HG03025 (cell line): Measurements from ENCODE around the gene TRRAP.
A peak's percentile ranks its signal among the peaks of the same experiment; 100 is the strongest.
"Not testable (repeated sequence)": the region's sequence is repeated elsewhere in the genome, so short reads cannot be mapped to it uniquely, and the experiment has no call there.

Experiments used
- ATAC-seq: cut with Tn5 transposase; IDR thresholded peaks from one replicate; pipeline ENCODE4 v1.9.1; 2021; ENCODE audit warnings: mild to moderate bottlenecking, moderate library complexity; ENCODE audit not compliant: unreplicated experiment, low FRiP score

TRRAP gene

DNA sequence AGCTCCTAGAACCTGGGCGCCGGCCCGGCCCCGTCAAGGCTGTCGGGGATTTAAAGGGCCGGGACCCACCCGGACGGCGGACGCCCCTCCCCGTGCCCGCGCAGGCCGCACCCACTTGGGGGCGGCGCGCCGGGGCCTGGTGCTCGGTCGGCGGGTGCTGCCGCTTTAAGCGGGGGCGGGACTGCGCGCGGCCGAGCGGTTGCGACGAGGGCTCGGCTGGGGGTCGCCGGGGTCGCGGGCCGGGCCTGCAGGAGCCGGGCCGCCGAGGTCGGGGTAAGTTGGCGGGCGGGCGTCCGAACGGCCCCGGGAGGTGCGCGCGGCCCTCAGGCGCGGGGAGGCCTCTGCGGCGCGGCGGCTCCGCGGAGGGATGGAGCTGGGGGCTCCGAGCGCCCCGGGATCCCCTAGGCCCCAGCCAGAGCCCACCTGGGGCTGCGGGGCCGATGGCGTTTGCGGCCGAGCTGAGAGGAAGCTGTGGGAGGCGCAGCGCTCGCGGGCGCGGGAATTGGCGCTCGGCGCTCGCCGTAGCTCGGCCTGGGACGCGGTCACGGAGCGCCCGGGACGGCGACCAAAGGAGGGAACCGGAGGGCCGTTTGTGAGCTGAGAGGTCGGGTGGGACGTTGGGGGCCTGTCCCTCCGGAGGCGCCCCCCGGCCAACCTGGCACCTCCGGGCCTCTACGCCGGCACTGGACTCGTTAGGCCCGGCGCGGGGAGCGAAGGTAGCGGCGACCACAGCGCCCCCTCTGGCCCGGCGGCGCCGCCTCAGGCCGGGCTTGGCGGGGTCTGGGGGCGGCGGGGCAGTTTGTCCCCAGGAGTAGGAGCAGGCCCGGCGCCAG lies at the start of gene TRRAP:
Gene TRRAP (plus strand): TSS at position 168 of the 833 bp plus-strand sequence. CDS start 2,619 bp downstream, outside the sequence.
- peak; percentile 54 for ATAC-seq

DNA sequence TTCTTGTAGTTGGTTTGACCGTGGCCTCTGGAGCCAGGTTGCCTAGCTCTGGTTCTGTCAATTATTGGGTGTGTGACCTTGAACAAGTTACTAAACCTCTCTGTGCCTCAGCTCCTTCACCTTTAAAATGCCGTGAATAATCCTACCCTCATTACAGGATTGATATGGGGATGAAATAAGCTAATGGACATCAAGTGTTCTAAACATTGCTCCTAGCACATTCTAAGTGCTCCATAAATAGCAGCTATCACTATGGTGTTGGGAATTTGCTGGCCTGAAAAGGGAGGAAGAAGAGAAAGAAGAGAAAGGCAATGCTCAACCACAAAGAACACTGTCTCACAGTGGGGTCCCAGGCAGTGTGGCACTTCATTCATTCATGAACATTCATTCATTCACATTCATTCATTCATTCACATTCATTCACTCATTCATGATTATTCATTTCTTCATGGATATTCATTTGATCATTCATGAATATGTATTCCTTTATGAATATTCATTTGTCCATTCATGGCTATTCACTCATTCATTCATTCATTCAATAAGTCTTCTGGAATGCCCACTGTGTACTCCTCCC lies 47.3 kb upstream of the TRRAP start:
- no peak for ATAC-seq

DNA sequence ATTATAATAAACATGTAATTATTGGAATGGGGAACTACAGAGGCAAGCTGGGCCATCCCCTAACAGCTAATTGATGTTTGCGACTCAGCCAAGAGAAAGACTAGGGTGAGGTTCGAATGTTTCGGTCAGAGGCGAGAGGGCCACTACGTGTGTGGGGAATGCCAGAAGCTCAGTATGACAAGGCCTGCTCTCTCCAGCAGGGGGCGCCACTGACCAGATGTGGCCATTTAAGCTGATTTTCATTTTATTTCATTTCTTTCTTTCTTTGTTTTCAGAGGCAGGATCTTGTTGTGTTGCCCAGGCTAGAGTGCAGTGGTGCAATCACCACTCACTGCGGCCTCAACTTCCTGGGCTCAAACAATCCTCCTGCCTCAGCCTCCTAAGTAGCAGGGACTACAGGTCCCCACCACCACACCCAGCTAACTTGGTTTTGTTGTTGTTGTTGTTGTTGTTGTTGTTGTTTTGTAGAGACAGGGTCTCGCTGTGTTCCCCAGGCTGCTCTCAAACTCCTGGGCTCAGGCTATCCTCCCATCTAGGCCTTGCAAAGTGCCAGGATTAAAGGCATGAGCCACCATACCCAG lies 46.6 kb upstream of the TRRAP start:
- ATAC-seq = no peak

DNA sequence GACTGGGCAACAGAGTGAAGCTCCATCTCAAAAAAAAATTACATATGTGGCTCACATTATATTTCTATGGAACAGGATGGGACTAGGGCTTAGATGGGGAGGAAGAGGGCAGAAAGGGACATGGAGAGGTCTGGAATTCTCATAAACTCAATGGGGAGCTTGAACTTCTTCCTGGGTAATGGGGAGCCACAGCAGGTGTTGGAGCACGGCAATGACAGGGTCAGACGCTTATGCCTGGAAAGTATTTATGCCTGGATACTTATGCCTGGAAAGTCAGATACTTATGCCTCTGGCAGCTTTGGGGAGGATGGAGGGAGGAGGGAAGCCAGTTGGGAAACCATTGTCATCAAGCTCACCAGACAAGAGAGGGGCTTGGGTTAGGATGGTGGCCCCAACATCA lies 45.3 kb upstream of the TRRAP start:
- no peak for ATAC-seq

DNA sequence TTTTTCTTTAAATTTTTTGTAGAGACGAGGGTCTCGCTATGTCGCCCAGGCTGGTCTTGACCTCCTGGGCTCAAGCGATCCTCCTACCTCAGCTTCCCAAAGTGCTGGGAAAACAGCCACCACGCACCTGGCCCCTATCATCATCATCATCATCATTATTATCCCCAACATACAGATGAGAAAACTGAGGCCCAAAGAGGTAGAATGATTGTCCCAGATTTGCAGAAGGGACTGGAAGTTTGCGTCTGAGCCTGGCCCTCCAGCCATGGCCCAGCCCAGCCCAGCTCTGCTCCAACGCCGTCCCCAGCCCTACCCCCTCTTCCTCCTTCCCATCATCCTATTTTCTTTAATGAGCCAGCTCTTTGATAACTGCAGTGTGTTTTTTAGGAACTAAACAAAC lies 43.4 kb upstream of the TRRAP start:
- ATAC-seq = no peak

DNA sequence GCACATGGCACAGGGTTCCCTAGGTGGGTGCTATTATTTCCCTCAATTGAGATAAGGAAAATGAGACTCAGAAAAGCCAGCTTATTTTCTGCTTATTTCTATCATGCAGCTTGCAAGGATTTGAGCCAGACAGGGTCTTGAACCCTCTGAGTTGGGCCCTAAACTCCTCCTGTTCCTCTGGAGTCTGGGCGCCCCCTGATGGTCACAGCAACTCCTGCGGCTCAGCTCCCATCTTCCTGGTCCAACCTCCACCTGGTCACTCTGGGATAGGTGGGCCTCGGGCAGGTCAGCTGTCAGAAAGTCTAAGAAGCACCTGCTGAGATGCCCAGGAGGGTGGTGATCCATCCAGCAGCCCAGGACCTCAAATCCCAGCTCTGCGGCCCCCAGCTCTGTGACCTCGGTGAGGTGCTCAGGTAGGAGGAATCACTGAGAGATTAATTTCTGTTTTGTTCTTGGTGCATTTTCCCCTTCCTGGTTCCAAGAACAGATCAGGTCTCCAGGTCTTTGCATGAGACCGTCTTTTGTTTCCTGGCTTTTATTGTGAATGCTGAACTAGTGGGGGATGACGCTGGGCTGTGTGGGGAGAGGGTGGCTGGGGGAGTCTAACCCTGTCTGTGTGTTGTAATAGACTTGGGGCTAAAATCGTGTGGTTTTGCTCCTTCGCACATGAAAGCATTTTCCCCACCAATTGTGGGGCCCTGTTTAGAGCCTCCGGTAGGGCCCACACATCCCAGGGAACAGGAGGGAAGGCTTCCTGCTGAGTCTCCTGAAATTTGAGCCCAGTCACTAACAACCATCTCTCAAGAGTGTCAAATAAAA lies 41.3 kb upstream of the TRRAP start:
- ATAC-seq = no peak

DNA sequence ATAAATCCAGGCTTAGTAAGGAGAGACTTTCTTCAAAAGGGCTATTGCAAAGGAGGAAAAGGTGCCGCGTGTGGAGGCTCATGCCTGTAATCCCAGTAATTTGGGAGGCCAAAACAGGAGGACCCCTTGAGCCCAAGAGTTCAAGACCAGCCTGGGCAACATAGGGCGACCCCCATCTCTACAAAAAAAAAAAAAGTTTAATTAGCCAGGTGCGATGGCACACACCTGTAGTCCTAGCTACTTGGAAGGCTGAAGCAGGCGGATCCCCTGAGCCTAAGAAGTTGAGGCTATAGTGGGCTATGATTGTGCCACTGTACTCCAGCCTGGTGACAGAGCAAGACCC lies 40.7 kb upstream of the TRRAP start:
- no peak for ATAC-seq

DNA sequence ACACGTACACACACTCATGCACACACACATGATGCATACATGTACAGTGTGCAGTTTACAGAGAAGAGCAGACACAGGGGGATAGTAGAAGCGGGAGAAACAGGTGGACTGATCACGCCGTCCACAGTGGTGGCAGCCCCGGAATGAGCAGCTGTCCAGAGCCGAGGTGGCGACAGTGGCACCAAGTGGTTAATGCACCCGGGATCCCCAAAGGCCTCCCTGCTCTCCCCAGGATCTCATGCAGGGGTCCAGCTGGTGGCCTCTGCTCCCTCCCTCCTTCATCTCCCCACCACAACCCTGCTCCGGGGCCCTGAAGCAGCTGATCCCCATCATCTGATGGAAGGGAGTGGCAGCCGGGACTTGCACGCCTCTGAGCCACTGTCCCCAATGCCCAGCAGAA lies 38.2 kb upstream of the TRRAP start:
- no peak for ATAC-seq

DNA sequence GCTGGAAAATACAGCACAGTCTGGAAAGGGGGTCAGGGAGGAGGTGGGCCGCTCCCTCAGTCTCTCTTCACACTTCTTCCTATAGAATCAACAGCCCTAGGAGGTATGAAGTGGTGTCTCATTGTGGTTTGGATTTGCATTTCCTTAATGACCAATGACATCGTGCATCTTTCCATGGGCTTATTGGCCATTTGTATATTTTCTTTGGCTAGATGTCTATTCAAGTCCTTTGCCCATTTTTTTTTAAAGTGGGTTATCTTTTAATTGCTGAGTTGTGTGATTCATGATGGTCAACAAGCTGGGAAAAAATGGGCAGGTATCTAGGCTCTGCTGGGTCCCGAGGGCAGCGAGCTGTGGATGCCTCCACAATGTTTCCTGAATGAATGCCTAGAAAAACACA lies 37.6 kb upstream of the TRRAP start:
- ATAC-seq = no peak

DNA sequence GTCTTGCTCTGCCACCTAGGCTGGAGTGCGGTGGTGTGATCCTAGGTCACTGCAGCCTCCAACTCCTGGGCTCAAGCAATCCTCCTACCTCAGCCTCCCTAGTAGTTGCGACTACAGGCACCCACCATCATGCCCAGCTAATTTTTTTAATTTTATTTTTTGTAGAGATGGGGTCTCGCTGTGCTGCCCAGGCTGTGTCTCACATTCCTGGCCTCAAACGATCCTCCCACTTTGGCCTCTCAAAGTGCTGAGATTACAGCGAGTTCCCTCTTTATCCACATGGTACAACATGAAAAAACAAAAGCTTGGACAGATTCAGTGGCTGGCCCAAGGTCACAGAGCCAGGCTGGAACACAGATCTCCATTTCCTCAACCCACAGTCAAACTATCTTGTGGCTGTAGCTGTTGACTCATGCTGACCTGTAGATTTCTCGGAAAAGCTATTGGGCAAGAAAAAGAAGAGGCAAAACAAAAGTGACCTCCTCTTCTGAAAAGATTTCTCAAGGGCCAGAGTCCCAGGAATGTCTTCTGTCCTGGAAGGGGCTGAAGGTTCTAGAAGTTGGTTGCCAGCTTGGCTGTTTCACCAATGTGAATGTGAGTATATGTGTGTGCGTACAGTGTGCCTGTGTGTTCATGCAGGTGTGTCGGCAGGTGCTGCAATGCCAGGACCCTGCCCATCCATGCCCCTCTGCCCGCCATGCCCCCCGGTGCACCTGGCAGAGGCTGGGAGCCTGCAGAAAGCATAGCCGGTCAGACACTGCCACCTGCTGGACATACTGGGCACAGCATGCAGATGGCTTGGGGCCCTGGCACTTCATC lies 36.9 kb upstream of the TRRAP start:
- ATAC-seq = no peak

DNA sequence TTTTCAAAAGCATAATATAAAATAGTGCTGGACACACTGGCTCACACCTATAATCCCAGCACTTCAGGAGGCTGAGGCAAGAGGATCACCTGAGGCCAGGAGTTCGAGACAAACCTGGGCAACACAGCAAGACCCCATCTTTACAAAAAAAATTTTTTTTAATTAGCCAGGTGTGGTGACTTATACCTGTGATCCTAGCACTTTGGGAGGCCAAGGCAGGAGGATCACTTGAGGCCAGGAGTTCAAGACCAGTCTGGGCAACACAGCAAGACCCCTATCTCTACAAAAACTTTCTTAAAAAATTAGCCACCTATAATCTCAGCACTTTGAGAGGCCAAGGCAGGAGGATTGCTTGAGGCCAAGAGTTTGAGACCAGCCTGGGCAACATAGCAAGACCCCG lies 35.8 kb upstream of the TRRAP start:
- ATAC-seq = not testable (repeated sequence)

DNA sequence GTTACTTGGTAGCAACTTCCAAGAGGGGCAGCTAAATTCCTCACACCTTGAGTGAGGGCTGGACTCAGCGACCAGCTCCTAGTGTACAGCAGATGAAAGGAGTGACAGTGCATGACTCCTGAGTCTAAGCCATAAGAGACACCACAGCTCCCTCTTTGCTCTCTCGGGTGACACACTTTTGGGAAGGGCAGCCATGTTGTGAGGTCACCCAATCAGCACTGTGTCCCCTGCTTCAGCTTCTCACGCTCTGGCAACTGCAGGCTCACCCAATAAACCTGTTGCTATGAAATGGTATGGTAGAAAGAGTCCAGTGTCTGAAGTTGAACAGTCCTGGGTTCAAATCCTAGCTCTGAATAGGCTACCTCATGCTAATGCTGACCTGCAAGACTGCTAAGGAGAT lies 29.4 kb upstream of the TRRAP start:
- no peak for ATAC-seq

DNA sequence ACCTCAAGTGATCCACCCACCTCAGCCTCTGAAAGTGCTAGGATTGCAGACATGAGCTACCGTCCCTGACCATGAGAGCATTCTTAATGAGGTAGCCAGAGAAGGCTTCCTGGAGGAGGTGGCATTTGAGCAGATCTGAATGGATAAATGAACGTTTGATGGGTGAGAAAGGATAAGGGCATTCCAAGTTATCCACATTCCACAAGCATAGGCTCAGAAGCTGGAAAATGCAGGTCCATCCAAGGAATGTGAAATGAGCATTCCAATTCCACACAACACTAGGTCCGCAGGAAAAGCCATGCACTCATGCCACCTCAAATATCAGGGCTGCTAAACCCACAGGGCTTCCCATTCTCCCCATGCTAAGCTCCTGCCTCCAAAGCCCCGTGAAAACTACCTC lies 25.5 kb upstream of the TRRAP start:
- ATAC-seq = no peak

DNA sequence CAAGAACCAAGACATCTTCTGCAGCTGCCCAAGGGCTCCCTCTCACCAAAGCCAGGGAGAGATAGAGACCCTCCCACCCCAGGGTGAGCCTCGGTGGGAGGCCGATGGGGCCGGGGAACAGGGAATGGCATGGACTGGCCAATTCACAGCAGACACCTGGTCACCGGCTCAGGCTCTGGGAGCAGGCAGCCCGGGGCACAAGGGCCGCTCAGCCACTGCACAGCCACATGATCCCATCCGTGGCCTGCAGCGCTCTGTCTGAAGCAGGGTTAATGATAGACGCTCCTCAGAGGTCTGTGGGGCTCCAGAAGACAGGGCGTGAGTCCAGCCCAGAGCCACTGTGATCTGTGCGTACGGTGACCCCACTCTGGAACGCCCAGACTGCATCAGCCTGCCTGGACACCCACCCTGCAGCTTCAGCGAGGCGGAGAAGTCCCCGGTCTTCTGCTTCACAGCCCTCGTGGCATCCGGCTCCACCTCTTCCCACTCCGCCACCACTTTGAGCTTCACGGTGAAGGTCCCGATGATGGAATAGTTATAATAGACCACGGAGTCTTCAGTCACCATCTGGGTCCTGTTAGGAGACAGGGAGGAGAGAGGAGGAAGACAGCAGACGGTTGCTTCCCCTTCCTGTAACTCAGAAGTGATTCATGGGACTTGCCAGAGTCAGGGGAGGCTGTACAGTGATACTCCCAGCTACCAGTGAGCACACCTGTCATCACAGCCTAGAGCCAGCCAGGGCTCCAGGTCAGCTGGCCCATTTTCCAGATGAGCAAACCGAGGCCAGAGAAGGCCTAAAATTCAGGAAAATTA lies 22.5 kb upstream of the TRRAP start:
- ATAC-seq = no peak

DNA sequence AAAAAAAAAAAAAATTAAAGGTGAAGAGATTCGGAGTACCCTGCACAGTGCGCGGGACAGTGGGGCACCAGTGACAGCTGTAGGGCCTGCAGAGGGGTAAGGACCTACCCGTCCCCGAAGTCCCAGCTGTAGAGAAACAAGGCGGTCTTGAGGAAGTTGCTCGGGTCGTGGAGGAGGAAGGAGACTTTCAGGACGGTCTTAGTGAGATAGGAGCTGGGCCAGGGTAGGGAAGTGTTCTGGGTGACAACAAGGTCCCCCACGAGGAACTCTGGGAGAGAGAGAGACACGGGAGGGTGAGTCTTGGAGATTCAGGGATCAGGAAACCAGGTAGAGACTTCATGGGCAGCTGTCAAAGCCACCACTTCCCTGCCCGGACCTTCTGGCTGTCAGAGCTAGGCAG lies 18.3 kb upstream of the TRRAP start:
- ATAC-seq = no peak

DNA sequence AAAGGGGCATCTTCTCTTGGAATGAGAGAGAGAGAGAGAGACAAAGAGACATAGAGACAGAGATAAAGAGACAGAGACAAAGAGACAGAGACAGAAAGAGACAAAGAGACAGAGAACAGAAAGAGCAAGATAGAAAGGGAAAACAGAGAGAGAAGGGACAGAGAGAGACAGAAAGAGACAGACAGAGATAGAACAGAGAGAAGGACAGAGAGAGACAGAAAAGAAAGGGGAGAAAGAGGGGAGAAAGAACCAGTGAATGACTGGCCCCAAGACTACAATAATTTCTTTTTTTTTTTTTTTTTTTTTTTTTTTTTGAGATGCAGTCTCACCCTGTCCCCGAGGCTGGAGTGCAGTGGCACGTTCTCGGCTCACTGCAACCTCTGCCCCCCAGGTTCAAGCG lies 16.1 kb upstream of the TRRAP start:
- no peak for ATAC-seq

DNA sequence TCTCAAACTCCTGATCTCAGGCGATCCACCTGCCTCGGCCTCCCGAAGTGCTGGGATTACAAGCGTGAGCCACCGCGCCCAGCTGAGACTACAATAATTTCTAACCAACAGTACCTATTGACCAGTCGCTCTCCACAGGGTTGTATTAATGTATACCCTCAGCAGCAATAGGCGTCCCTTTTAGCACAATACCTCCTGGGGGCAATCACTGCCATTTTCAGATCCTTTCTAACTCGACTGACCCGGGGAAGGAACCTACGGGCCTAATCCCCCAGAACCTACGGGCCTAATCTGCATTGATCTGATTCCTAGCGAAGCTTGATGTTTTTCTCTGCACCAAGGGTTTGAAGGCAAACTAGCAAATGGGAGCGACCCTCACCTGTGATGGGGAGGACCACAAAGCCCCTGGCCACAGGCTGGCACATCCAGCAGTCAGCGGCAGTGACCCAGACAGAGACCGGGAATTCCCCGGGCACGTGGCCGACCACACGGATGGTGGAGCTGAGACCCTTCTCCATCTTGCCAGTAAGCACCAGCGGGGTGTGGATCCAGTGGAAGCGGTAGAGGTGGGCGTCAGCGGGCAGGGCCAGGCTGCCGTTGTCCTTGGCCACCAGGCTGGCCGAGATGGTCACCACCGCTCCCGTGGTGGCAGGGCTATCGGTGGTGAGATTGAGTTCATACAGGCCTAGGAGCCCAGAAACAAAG lies 15.5 kb upstream of the TRRAP start:
- no peak for ATAC-seq

DNA sequence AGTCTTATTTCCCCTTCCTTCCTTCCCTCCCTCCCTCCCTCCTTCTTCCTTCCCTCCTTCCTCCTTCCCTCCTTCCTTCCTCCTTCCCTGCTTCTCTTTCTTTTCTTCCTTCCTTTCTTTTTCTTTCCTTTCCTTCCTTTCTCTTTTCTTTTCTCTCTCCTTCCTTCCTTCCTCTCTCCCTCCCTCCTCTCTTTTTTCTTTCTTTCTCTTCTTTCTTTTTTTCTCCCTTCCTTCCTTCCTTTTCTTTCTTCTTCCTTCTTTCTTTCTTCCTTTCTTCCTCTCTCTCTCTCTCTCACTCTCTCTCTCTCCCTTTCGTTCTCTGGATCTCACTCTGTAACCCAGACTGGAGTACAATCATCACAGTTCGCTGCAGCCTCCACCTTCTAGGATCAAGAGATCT lies 14.7 kb upstream of the TRRAP start:
- no peak for ATAC-seq
